ENCODE data around the gene HOXB6.

- TF ChIP-seq EZH2 (IDR thresholded peaks at IDR 0.05; ENCODE audit: borderline replicate concordance, low read depth, low read length, severe bottlenecking) (no peak), CTCF (IDR thresholded peaks at IDR 0.05; ENCODE audit: borderline replicate concordance, extremely low read depth, low read length, poor library complexity, severe bottlenecking) (no peak)
These were observed 37.5 kb upstream of the HOXB6 start for GRCh38 chr17:48642059-48642842.

All from DND-41 (cell line).